ENCODE results near the gene LMO7.

The LMO7 gene

GRCh38 chr13:75690607-75691006 lies 54.5 kb downstream of the LMO7 start:
- Histone ChIP-seq H4K8ac (ENCODE audit: low read depth, low read length) (no peak overlapping the region), H3K27ac (replicated peaks; ENCODE audit: low read length) (no peak overlapping the region), H3K27me3 (ENCODE audit: control insufficient read depth in 3 of 3, insufficient read depth in 3 of 3, low read depth in 1 of 3, low read length in 3 of 3) (no peaks in the 10 kb centered on the region), H2BK12ac (ENCODE audit: low read length) (no peak overlapping the region), H3K79me1 (ENCODE audit: low read depth, low read length) (no peaks in the 10 kb centered on the region), H3K4me2 (ENCODE audit: insufficient read depth, low read length, poor library complexity, severe bottlenecking) (no peak overlapping the region), H2BK5ac (ENCODE audit: low read length) (no peak overlapping the region), H2AFZ (ENCODE audit: low read length) (no peak overlapping the region), H3K9me3 (replicated peaks in 1 of 2; ENCODE audit: control insufficient read depth in 2 of 2, insufficient read depth in 1 of 2, low read depth in 1 of 2, low read length in 2 of 2) (peaks cover 0 to 2% of the 10 kb centered on the region in 2 donors), H4K91ac (ENCODE audit: low read depth, low read length, poor library complexity) (no peak overlapping the region), H2BK120ac (ENCODE audit: low read depth, low read length) (no peak overlapping the region), H3K4ac (ENCODE audit: low read length) (no peak overlapping the region), H3K4me1 (ENCODE audit: control insufficient read depth in 2 of 2, insufficient read depth in 1 of 2, low read depth in 1 of 2, low read length in 2 of 2) (peaks cover 0 to 1% of the 10 kb centered on the region in 2 donors), H3K36me3 (replicated peaks in 1 of 2; ENCODE audit: control insufficient read depth in 2 of 2, insufficient read depth in 2 of 2, low read length in 2 of 2) (no peaks in the 10 kb centered on the region), H2AK5ac (ENCODE audit: low read depth, low read length) (no peak overlapping the region), H3K23ac (ENCODE audit: low read depth, low read length, poor library complexity) (no peak overlapping the region), H3K4me3 (ENCODE audit: low read length in 2 of 2) (no peak overlapping the region), H3K14ac (ENCODE audit: low read length) (no peak overlapping the region), H2BK15ac (ENCODE audit: low read length) (no peak overlapping the region), H3K9ac (ENCODE audit: low read depth, low read length, poor library complexity) (no peak overlapping the region), H3K18ac (ENCODE audit: low read length) (no peak overlapping the region)
- no CpG with 5 or more reads among the region's 1 CpG for WGBS, 2 donors (ENCODE audit: extremely low coverage in 2 of 2, insufficient read length in 2 of 2, insufficient replicate concordance in 1 of 2)
- DNase-seq (ENCODE audit: low spot score), result no peak

- WGBS, 2 donors (ENCODE audit: extremely low coverage in 2 of 2, insufficient read length in 2 of 2, insufficient replicate concordance in 1 of 2), result no CpG with 5 or more reads among the region's 1 CpG
- H2BK12ac ChIP-seq (ENCODE audit: low read length), result no peak overlapping the region
Measured at GRCh38 chr13:75691183-75691582, 55.1 kb downstream of the LMO7 start.

GRCh38 chr13:75693227-75693626 lies 57.1 kb downstream of the LMO7 start:
- Histone ChIP-seq H4K91ac (ENCODE audit: low read depth, low read length, poor library complexity) (no peak overlapping the region), H3K9me3 (replicated peaks in 1 of 2; ENCODE audit: control insufficient read depth in 2 of 2, insufficient read depth in 1 of 2, low read depth in 1 of 2, low read length in 2 of 2) (peaks cover 0 to 2% of the 10 kb centered on the region in 2 donors), H3K18ac (ENCODE audit: low read length) (no peak overlapping the region), H3K4ac (ENCODE audit: low read length) (no peak overlapping the region), H3K36me3 (replicated peaks in 1 of 2; ENCODE audit: control insufficient read depth in 2 of 2, insufficient read depth in 2 of 2, low read length in 2 of 2) (no peaks in the 10 kb centered on the region), H3K27me3 (ENCODE audit: control insufficient read depth in 3 of 3, insufficient read depth in 3 of 3, low read depth in 1 of 3, low read length in 3 of 3) (no peaks in the 10 kb centered on the region), H2AK5ac (ENCODE audit: low read depth, low read length) (no peak overlapping the region), H3K79me1 (ENCODE audit: low read depth, low read length) (no peaks in the 10 kb centered on the region), H3K23ac (ENCODE audit: low read depth, low read length, poor library complexity) (no peak overlapping the region), H4K8ac (ENCODE audit: low read depth, low read length) (no peak overlapping the region), H3K4me1 (ENCODE audit: control insufficient read depth in 2 of 2, insufficient read depth in 1 of 2, low read depth in 1 of 2, low read length in 2 of 2) (peaks cover 0 to 1% of the 10 kb centered on the region in 2 donors), H2BK120ac (ENCODE audit: low read depth, low read length) (no peak overlapping the region), H3K9ac (ENCODE audit: low read depth, low read length, poor library complexity) (no peak overlapping the region), H3K4me2 (ENCODE audit: insufficient read depth, low read length, poor library complexity, severe bottlenecking) (no peak overlapping the region), H3K27ac (replicated peaks; ENCODE audit: low read length) (no peak overlapping the region), H3K4me3 (ENCODE audit: low read length in 2 of 2) (no peak overlapping the region), H3K14ac (ENCODE audit: low read length) (no peak overlapping the region), H2AFZ (ENCODE audit: low read length) (no peak overlapping the region), H2BK12ac (ENCODE audit: low read length) (no peak overlapping the region), H2BK15ac (ENCODE audit: low read length) (no peak overlapping the region), H2BK5ac (ENCODE audit: low read length) (no peak overlapping the region)
- no CpG with 5 or more reads among the region's 2 CpGs for WGBS, 2 donors (ENCODE audit: extremely low coverage in 2 of 2, insufficient read length in 2 of 2, insufficient replicate concordance in 1 of 2)
- DNase-seq (ENCODE audit: low spot score), result no peak

More at GRCh38 chr13:75691183-75691582, 55.1 kb downstream of the LMO7 start:
- Histone ChIP-seq H3K79me1 (ENCODE audit: low read depth, low read length) (no peaks in the 10 kb centered on the region), H2BK15ac (ENCODE audit: low read length) (no peak overlapping the region), H3K4me1 (ENCODE audit: control insufficient read depth in 2 of 2, insufficient read depth in 1 of 2, low read depth in 1 of 2, low read length in 2 of 2) (peaks cover 0 to 1% of the 10 kb centered on the region in 2 donors), H3K9ac (ENCODE audit: low read depth, low read length, poor library complexity) (no peak overlapping the region), H3K14ac (ENCODE audit: low read length) (no peak overlapping the region), H2AK5ac (ENCODE audit: low read depth, low read length) (no peak overlapping the region), H3K18ac (ENCODE audit: low read length) (no peak overlapping the region), H3K36me3 (replicated peaks in 1 of 2; ENCODE audit: control insufficient read depth in 2 of 2, insufficient read depth in 2 of 2, low read length in 2 of 2) (no peaks in the 10 kb centered on the region), H4K8ac (ENCODE audit: low read depth, low read length) (no peak overlapping the region), H4K91ac (ENCODE audit: low read depth, low read length, poor library complexity) (no peak overlapping the region), H2BK5ac (ENCODE audit: low read length) (no peak overlapping the region), H3K9me3 (replicated peaks in 1 of 2; ENCODE audit: control insufficient read depth in 2 of 2, insufficient read depth in 1 of 2, low read depth in 1 of 2, low read length in 2 of 2) (peaks cover 0 to 2% of the 10 kb centered on the region in 2 donors), H2BK120ac (ENCODE audit: low read depth, low read length) (no peak overlapping the region), H3K4ac (ENCODE audit: low read length) (no peak overlapping the region), H3K27me3 (ENCODE audit: control insufficient read depth in 3 of 3, insufficient read depth in 3 of 3, low read depth in 1 of 3, low read length in 3 of 3) (no peaks in the 10 kb centered on the region), H3K4me3 (ENCODE audit: low read length in 2 of 2) (no peak overlapping the region), H3K23ac (ENCODE audit: low read depth, low read length, poor library complexity) (no peak overlapping the region), H2AFZ (ENCODE audit: low read length) (no peak overlapping the region), H3K27ac (replicated peaks; ENCODE audit: low read length) (no peak overlapping the region), H3K4me2 (ENCODE audit: insufficient read depth, low read length, poor library complexity, severe bottlenecking) (no peak overlapping the region)
- no peak for DNase-seq (ENCODE audit: low spot score)

- no peak overlapping the region for H3K4me3 ChIP-seq (ENCODE audit: low read length in 2 of 2)
- H3K18ac ChIP-seq (ENCODE audit: low read length), result no peak overlapping the region
- H3K27me3 ChIP-seq (ENCODE audit: control insufficient read depth in 3 of 3, insufficient read depth in 3 of 3, low read depth in 1 of 3, low read length in 3 of 3), result no peaks in the 10 kb centered on the region
- H3K36me3 ChIP-seq (replicated peaks in 1 of 2; ENCODE audit: control insufficient read depth in 2 of 2, insufficient read depth in 2 of 2, low read length in 2 of 2), result no peaks in the 10 kb centered on the region
- no peak for DNase-seq (ENCODE audit: low spot score)
- H2AK5ac ChIP-seq (ENCODE audit: low read depth, low read length), result no peak overlapping the region
- H4K8ac ChIP-seq (ENCODE audit: low read depth, low read length), result no peak overlapping the region
- H2BK5ac ChIP-seq (ENCODE audit: low read length), result no peak overlapping the region
- no peak overlapping the region for H3K23ac ChIP-seq (ENCODE audit: low read depth, low read length, poor library complexity)
- H2BK15ac ChIP-seq (ENCODE audit: low read length), result no peak overlapping the region
- no peak overlapping the region for H3K9ac ChIP-seq (ENCODE audit: low read depth, low read length, poor library complexity)
- H3K4me1 ChIP-seq (ENCODE audit: control insufficient read depth in 2 of 2, insufficient read depth in 1 of 2, low read depth in 1 of 2, low read length in 2 of 2), result peaks cover 0 to 1% of the 10 kb centered on the region in 2 donors
- no peak overlapping the region for H4K91ac ChIP-seq (ENCODE audit: low read depth, low read length, poor library complexity)
- no peak overlapping the region for H2BK120ac ChIP-seq (ENCODE audit: low read depth, low read length)
- H3K79me1 ChIP-seq (ENCODE audit: low read depth, low read length), result no peaks in the 10 kb centered on the region
- no peak overlapping the region for H2BK12ac ChIP-seq (ENCODE audit: low read length)
- no peak overlapping the region for H3K14ac ChIP-seq (ENCODE audit: low read length)
- H2AFZ ChIP-seq (ENCODE audit: low read length), result no peak overlapping the region
- no peak overlapping the region for H3K4me2 ChIP-seq (ENCODE audit: insufficient read depth, low read length, poor library complexity, severe bottlenecking)
- WGBS, 2 donors (ENCODE audit: extremely low coverage in 2 of 2, insufficient read length in 2 of 2, insufficient replicate concordance in 1 of 2), result no CpG with 5 or more reads among the region's 8 CpGs
- H3K4ac ChIP-seq (ENCODE audit: low read length), result no peak overlapping the region
- H3K27ac ChIP-seq (replicated peaks; ENCODE audit: low read length), result no peak overlapping the region
- peaks cover 0 to 2% of the 10 kb centered on the region in 2 donors for H3K9me3 ChIP-seq (replicated peaks in 1 of 2; ENCODE audit: control insufficient read depth in 2 of 2, insufficient read depth in 1 of 2, low read depth in 1 of 2, low read length in 2 of 2)
Measured at GRCh38 chr13:75694722-75695121, 58.6 kb downstream of the LMO7 start.
